CD1c-positive myeloid dendritic cell (primary cell): ENCODE results near the gene ATG16L2.

Experiments
- DNase-seq: peaks from one replicate; pipeline ENCODE4 v3.0.0-alpha.2; 2016; ENCODE audit errors: extremely low spot score

ATG16L2 gene

GRCh38 chr11:72814286-72815109, at the start of gene ATG16L2:
Gene ATG16L2 (plus strand): TSS chr11:72814411. CDS start chr11:72814446, 35 bp downstream.
- DNase-seq: peak; percentile 96

- no peak for DNase-seq
Observed at GRCh38 chr11:72764503-72764902, 49.7 kb upstream of the ATG16L2 start.

DNA sequence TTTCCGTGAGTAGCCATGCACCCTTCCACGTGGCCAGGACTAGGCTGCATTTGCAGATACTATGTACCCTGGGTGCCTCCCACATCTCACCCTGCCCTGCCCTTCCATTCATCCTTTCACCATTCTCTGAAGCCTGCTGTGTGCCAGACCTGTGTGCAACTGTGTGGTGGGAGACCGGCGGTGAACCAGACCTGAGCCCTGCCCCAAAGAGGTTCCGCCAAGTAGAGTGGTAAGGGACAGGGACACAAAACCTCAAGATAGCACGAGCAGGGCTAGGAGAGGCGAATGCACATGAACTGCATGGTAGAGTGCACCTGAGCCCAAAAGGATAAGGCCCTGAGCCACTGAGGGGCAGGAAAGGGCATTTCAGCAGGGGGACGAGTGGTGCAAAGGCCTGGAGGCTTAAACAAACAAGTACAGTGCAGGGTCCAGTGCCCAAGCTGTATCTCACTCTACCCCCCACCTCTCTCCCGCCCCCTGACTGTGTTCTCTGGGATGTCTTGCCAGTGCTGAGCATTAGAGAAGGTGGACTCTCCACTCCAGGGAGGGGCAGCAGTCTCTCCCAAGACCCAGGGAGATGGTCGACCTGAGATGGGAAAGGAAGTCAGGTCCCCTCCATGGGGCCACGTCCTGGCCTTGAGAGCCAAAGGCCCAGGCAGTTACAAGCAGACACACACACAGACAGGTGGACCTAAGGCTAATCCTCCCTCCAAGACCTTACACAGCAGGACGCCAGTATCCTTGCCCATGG, 47.9 kb upstream of the ATG16L2 start:
- DNase-seq: no peak

GRCh38 chr11:72767203-72768062, 46.8 kb upstream of the ATG16L2 start:
- no peak for DNase-seq

- DNase-seq: no peak
Observed at GRCh38 chr11:72768581-72768980, 45.6 kb upstream of the ATG16L2 start.

DNA sequence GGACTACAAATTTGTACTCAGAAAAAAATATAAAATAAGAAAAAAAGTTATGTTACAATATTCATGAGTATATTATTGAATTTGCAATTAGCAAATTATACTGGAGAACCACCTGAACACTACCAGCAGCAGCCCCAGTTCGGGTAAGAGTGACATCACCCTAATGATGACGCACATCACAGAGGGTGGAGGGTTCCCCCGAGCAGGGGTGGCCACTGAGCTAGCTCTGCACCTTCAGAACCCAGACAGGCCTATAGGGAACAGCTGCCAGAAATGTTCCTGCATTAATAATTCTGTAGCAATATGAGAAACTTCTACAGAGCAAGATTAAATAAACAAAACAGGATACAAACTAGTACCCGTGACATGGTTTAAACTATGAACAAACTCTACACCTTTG, 44.5 kb upstream of the ATG16L2 start:
- DNase-seq: no peak

- no peak for DNase-seq
Observed at GRCh38 chr11:72770799-72771198, 43.4 kb upstream of the ATG16L2 start.

- DNase-seq: no peak
Observed at GRCh38 chr11:72771507-72771906, 42.7 kb upstream of the ATG16L2 start.

GRCh38 chr11:72772059-72772458, 42.2 kb upstream of the ATG16L2 start:
- DNase-seq: no peak

- DNase-seq: no peak
Observed at GRCh38 chr11:72773291-72773690, 40.9 kb upstream of the ATG16L2 start.

GRCh38 chr11:72773696-72774095, 40.5 kb upstream of the ATG16L2 start:
- no peak for DNase-seq

GRCh38 chr11:72774499-72774898, 39.7 kb upstream of the ATG16L2 start:
- no peak for DNase-seq

DNA sequence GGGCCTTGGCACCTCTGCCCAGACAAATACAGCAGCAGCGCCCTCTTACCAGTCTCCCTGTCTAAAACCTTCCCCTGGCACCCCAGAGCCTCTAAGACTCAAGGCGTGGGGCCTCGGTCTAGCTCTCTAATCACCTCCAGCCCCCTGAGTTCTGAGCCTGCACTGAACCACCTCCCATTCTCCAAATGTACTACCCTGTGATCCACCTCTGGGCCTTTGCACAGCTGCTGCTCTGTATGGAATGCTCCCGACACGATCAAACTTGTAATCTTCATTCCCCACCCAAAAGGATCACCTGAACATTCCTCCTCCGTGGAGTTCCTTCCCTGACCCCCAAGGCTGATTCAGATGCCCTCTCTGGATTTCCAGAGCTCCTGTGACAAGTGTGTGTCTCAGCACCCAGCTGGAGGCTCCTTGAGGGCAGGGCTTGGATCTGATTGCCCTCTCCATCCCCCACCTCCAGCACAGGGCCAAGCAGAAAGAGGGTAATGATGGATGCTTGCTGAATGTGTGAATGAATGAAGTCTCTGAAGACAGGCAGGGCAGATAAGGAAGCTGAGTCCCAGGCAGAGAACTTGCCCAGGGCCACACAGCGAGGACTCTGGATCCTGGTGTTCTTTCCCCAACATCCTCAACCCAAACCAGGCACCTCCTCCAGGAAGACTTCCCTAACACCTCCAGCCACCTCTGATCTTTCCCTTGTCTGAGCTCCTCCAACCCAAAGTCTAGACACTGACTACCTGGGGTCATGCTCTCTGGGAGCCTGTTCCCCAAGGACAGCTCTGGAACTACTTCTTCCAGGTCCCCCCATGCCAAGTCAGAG, 38.7 kb upstream of the ATG16L2 start:
- DNase-seq: no peak

GRCh38 chr11:72776117-72776843, 37.9 kb upstream of the ATG16L2 start:
- DNase-seq: no peak

DNA sequence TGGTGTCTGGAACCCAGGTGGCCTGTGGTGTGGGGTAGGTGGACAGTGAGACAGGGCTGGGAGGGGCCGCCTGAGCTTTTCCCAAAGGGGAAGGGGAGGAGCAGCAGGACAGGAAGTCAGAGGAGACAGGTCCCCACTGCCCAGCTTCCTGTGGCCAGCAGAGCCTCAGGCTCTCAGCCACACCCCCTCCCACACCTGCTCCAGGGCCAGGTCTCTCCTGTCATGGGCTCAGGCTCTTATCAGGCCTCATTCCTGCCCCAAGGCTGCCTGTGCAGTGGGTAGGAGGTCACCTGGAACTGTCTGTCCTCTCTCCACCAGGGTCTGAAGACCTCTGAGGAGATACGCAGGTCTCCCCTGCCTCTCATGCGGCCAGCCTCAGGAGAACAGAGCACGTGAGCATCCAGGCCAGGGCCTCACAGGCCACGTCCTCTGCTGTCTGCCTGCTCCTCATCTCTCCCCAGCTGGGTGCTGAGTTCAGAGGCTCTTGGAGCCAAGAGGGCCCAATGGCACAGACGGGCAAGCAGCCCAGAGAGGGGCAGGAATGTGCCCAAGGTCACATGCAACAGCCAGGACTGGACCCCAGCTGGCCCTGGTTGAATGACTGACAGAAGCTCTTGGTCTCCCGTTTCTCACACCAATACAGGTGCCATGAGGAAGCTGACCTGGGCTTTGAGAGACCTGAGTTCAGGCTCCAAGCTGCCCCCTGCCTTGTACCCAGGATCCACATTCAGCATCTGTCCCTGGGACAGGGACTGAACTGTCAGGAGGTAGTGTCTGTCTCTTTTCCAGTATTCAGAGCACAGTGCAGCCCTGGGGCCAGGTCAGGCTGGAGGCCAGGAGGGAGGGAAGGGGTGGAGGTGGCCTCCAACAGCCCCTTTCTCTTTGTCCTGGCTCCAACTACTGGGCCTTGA, 37.1 kb upstream of the ATG16L2 start:
- no peak for DNase-seq

- no peak for DNase-seq
Observed at GRCh38 chr11:72777755-72778278, 36.4 kb upstream of the ATG16L2 start.

- no peak for DNase-seq
Observed at GRCh38 chr11:72778535-72779494, 35.4 kb upstream of the ATG16L2 start.

GRCh38 chr11:72779495-72780128, 34.6 kb upstream of the ATG16L2 start:
- no peak for DNase-seq
